ENCODE results near the gene SPEM3. TPM values are rescaled to one million over a fixed set of nuclear protein-coding genes. Genes with fewer than 3 reads are reported as not detected.

SPEM3 gene
- total RNA-seq, 3 donors from 2014 or later (not counting 1 experiment from before 2014, with no cell fraction given): not detected

DNA sequence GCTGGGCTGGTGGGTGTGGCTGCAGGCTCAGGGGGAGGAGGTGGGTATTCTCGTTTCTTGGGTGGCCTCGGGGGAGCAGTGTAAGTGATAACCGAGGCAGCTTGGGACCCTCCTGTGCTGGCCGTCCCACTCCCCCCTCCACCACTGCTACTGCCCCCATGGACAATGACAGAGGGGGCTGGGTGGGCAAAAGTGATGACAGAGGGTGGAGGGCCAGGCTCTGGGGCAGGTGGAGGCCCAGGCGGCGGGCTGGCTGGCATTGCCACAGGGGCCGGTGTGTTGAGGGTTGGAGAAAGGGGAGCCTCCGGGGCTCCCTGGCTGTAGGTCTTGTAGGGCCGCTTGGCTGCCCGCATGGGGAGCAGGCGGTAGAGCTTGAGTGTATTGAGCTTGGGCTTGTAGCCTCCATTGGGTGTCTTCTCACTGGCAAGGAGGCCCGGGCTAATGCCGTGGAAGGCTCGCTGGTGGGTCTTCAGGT lies 34.8 kb downstream of the SPEM3 start:
- Histone ChIP-seq H3K36me3 (ENCODE audit: control insufficient read depth, insufficient read depth, low read length) (peaks cover 35% of the 10 kb centered on the region), H3K4me3 (ENCODE audit: low read length) (no peak overlapping the region), H3K9me3 (ENCODE audit: control insufficient read depth, insufficient read depth, low read length) (no peaks in the 10 kb centered on the region), H3K27me3 (ENCODE audit: control insufficient read depth, insufficient read depth, low read length) (no peaks in the 10 kb centered on the region), H3K27ac (ENCODE audit: low read length) (no peak overlapping the region), H3K4me1 (ENCODE audit: control insufficient read depth, insufficient read depth, low read length) (peaks cover 12% of the 10 kb centered on the region)
- Mint-ChIP-seq H3K36me3 (no peaks in the 10 kb centered on the region), H3K27ac (peak overlapping the region in 1 of 2 donors; percentile 27), H3K4me3 (no peak overlapping the region), H3K4me1 (peaks cover 11 to 25% of the 10 kb centered on the region in 2 donors), H3K27me3 (ENCODE audit: low read depth in 2 of 2) (no peaks in the 10 kb centered on the region), H3K9me3 (no peaks in the 10 kb centered on the region)
- TF ChIP-seq, protein P1, sequence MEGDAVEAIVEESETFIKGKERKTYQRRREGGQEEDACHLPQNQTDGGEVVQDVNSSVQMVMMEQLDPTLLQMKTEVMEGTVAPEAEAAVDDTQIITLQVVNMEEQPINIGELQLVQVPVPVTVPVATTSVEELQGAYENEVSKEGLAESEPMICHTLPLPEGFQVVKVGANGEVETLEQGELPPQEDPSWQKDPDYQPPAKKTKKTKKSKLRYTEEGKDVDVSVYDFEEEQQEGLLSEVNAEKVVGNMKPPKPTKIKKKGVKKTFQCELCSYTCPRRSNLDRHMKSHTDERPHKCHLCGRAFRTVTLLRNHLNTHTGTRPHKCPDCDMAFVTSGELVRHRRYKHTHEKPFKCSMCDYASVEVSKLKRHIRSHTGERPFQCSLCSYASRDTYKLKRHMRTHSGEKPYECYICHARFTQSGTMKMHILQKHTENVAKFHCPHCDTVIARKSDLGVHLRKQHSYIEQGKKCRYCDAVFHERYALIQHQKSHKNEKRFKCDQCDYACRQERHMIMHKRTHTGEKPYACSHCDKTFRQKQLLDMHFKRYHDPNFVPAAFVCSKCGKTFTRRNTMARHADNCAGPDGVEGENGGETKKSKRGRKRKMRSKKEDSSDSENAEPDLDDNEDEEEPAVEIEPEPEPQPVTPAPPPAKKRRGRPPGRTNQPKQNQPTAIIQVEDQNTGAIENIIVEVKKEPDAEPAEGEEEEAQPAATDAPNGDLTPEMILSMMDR (IDR thresholded peaks at IDR 0.05): no peak
- DNase-seq (no peak), ATAC-seq (no peak)
- 97% methylated on average over 10 of the region's 14 CpGs for WGBS (ENCODE audit: insufficient coverage)
- intact Hi-C loops (cut with micrococcal nuclease): no loop called here

DNA sequence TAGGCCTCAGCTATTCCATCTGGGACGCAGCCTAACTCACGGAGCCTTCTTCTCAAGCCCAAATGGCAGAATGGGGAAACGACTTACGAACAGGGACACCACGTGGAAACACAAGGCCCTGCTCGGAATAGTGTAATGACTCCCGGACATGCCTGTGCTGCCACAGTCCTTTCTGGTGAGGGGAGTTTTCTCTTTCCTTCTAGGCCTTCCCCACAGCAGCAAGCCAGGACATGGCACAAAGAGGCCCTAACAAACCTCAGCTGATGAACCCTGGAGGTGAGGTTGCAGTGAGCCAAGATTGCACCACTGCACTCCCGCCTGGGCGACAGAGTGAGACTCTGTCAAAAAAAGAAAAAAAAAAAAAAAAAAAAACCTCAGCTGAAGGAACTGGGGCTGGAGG lies 35.4 kb downstream of the SPEM3 start:
- ATAC-seq: no peak
- peaks cover 35% of the 10 kb centered on the region for H3K36me3 ChIP-seq (ENCODE audit: control insufficient read depth, insufficient read depth, low read length)
- H3K27ac ChIP-seq (ENCODE audit: low read length): no peak overlapping the region
- intact Hi-C loops (cut with micrococcal nuclease): no loop called here
- no peak overlapping the region for H3K4me3 ChIP-seq (ENCODE audit: low read length)
- DNase-seq: no peak
- TF ChIP-seq, protein P1 (IDR thresholded peaks at IDR 0.05): no peak
- Mint-ChIP-seq H3K4me3 (no peak overlapping the region), H3K4me1 (peaks cover 11 to 30% of the 10 kb centered on the region in 2 donors), H3K9me3 (no peaks in the 10 kb centered on the region), H3K36me3 (no peaks in the 10 kb centered on the region), H3K27ac (no peak overlapping the region), H3K27me3 (ENCODE audit: low read depth in 2 of 2) (no peaks in the 10 kb centered on the region)
- H3K27me3 ChIP-seq (ENCODE audit: control insufficient read depth, insufficient read depth, low read length): no peaks in the 10 kb centered on the region
- peaks cover 12% of the 10 kb centered on the region for H3K4me1 ChIP-seq (ENCODE audit: control insufficient read depth, insufficient read depth, low read length)
- WGBS (ENCODE audit: insufficient coverage): 96% methylated on average over 9 of the region's 9 CpGs
- no peaks in the 10 kb centered on the region for H3K9me3 ChIP-seq (ENCODE audit: control insufficient read depth, insufficient read depth, low read length)

DNA sequence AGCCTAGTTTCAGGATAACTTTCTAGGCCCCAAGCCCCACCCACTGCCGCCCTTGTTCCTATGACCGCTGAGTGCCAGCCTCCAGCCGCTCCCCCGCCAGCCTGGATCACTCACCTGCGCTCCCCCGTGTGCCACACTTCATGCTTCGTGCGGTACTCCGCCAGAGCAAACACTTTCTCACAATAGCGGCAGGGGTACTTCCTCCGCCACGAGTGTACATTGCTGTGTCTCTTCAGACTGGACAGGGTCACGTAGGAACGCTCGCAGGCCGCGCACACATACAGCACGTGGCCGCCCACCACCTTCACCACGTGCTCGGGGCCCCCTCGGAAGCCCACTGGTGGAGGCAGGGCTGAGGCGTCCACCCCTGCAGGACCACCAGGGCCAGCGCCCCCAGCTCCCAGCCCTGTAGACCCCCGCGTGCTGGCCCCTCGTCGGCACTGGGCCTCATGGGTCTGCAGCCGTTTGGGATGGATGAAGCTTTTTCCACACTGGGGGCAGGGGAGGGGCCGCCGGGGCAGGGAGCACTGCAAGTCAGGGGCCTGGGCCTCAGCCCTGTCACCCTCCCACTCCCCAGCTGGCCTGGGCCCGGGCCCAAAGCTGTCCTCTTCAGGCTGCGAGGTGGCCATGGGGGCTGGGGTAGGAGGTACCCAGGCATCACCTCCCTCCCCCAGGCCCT lies 37.1 kb downstream of the SPEM3 start:
- intact Hi-C loops (cut with micrococcal nuclease): no loop called here
- no peak overlapping the region for H3K4me3 ChIP-seq (ENCODE audit: low read length)

More for the DNA sequence above, 37.1 kb downstream of the SPEM3 start:
- WGBS (ENCODE audit: insufficient coverage): 96% methylated on average over 33 of the region's 33 CpGs
- H3K36me3 ChIP-seq (ENCODE audit: control insufficient read depth, insufficient read depth, low read length): peaks cover 35% of the 10 kb centered on the region
- no peak overlapping the region for H3K27ac ChIP-seq (ENCODE audit: low read length)
- DNase-seq (no peak), ATAC-seq (no peak)
- Mint-ChIP-seq H3K27ac (peak overlapping the region in 1 of 2 donors; percentile 82), H3K9me3 (no peaks in the 10 kb centered on the region), H3K36me3 (no peaks in the 10 kb centered on the region), H3K4me1 (peaks cover 11 to 30% of the 10 kb centered on the region in 2 donors), H3K27me3 (ENCODE audit: low read depth in 2 of 2) (no peaks in the 10 kb centered on the region), H3K4me3 (no peak overlapping the region)
- no peaks in the 10 kb centered on the region for H3K27me3 ChIP-seq (ENCODE audit: control insufficient read depth, insufficient read depth, low read length)
- H3K4me1 ChIP-seq (ENCODE audit: control insufficient read depth, insufficient read depth, low read length): peaks cover 12% of the 10 kb centered on the region
- no peaks in the 10 kb centered on the region for H3K9me3 ChIP-seq (ENCODE audit: control insufficient read depth, insufficient read depth, low read length)
- TF ChIP-seq, protein P1 (IDR thresholded peaks at IDR 0.05): no peak

Measured in natural killer cell (primary cell).